HCT116 (cell line): ENCODE measurements around the gene RTN1. TPM values are rescaled to one million over a fixed set of nuclear protein-coding genes. Genes with fewer than 3 reads are reported as not detected.

Source experiments
- ATAC-seq: fragments of 200-7000 bp; cut with Tn5 transposase; 2 replicates; pipeline ENCODE4 v1.9.1; 2020; ENCODE audit warnings: mild to moderate bottlenecking, moderate library complexity
- BruUV-seq: library from RNA; stranded (reverse); fragments of 400-500 nt; replicated peaks from 2 replicates; lab custom pipeline; 2021; lab: Mats Ljungman, UMichigan
- CTCF ChIA-PET: fragments of 300-600 bp; sonication (Branson Sonifier 250); formaldehyde crosslinking; loops from one replicate; lab custom pipeline; 2021; ENCODE audit warnings: antibody characterized with exemption; lab: Charles Lee
- POLR2A ChIA-PET: fragments of 300-600, 350-600 bp; sonication (Branson Sonifier 250); formaldehyde crosslinking; loops from one replicate; lab custom pipeline; 2021; ENCODE audit warnings: antibody characterized with exemption; lab: Charles Lee
- RAD21 ChIA-PET, 2 experiments: fragments of 300-600 bp; sonication (Branson Sonifier 250); formaldehyde crosslinking; loops; one replicate each; lab custom pipeline; 2023; ENCODE audit warnings: low total read pairs in 2 of 2; ENCODE audit not compliant: uncharacterized antibody in 2 of 2, unreplicated experiment in 2 of 2, low non-redundant PET in 1 of 2; lab: Charles Lee
- DNase-seq: peaks from one replicate; pipeline ENCODE4 v3.0.0-alpha.2; 2010; ENCODE audit warnings: low read depth, low spot score
- H2AFZ ChIP-seq: fragments of 200-600 bp; shearing (Covaris generic), sonication (generic); 2 replicates; pipeline ENCODE4 v1.6.1; 2017; ENCODE audit warnings: low read depth, mixed run types, mixed read lengths, antibody characterized with exemption, low read length; ENCODE audit not compliant: poor library complexity, severe bottlenecking
- H3K27ac ChIP-seq: 2 replicates; pipeline ENCODE4 v1.5.1; 2012; ENCODE audit warnings: low read depth, low read length
- H3K27me3 ChIP-seq: fragments of 200-600 bp; sonication (generic); 2 replicates; pipeline ENCODE4 v1.6.1; 2016; ENCODE audit warnings: mixed run types, low read length, mixed read lengths; ENCODE audit not compliant: insufficient read depth
- H3K36me3 ChIP-seq, 2 experiments: fragments of 200-500 bp in 1 of 2; fragments of 200-600 bp in 1 of 2; sonication (Bioruptor generic) in 1 of 2; sonication (generic) in 1 of 2; 2 replicates each; pipeline versions ENCODE4 v1.5.1 to v1.6.1; 2014 to 2016; ENCODE audit warnings: low read length in 2 of 2, inconsistent platforms in 1 of 2, mixed read lengths in 1 of 2, mixed run types in 1 of 2; ENCODE audit not compliant: insufficient read depth in 2 of 2, control insufficient read depth in 1 of 2
- H3K4me1 ChIP-seq, 2 experiments: fragments of 200-600 bp in 1 of 2; sonication (generic) in 1 of 2; 2 replicates each; pipeline versions ENCODE4 v1.5.1 to v1.6.1; 2012 to 2017; ENCODE audit warnings: low read length in 2 of 2, inconsistent platforms in 1 of 2, mild to moderate bottlenecking in 1 of 2, mixed read lengths in 1 of 2, mixed run types in 1 of 2, moderate library complexity in 1 of 2; ENCODE audit not compliant: insufficient read depth in 2 of 2, control insufficient read depth in 1 of 2
- H3K4me2 ChIP-seq: fragments of 200-600 bp; sonication (generic); 2 replicates; pipeline ENCODE4 v1.6.1; 2017; ENCODE audit warnings: mixed run types, low read length, mixed read lengths
- H3K4me3 ChIP-seq, 2 experiments: fragments of 200-600 bp in 1 of 2; sonication (generic) in 1 of 2; replicated peaks in 1 of 2; 2 replicates each; pipeline ENCODE4 v1.5.1; 2011 to 2016; ENCODE audit warnings: low read length in 2 of 2, control low read depth in 1 of 2, low read depth in 1 of 2, mild to moderate bottlenecking in 1 of 2, mixed read lengths in 1 of 2, mixed run types in 1 of 2
- H3K79me2 ChIP-seq: fragments of 200-600 bp; sonication (generic); 2 replicates; pipeline ENCODE4 v1.6.1; 2017; ENCODE audit warnings: mild to moderate bottlenecking, mixed run types, low read length, moderate library complexity, mixed read lengths; ENCODE audit not compliant: insufficient read depth
- H3K9ac ChIP-seq: fragments of 200-600 bp; sonication (generic); 2 replicates; pipeline ENCODE4 v1.6.1; 2016; ENCODE audit warnings: low read length, mixed read lengths
- H3K9me2 ChIP-seq: fragments of 200-600 bp; sonication (generic), shearing (Covaris generic); 2 replicates; pipeline ENCODE4 v1.6.1; 2017; ENCODE audit warnings: mixed run types, mild to moderate bottlenecking, moderate library complexity; ENCODE audit not compliant: insufficient read depth
- H3K9me3 ChIP-seq, 2 experiments: fragments of 200-500 bp in 1 of 2; fragments of 200-600 bp in 1 of 2; sonication (Bioruptor generic) in 1 of 2; sonication (generic) in 1 of 2; 2 replicates each; pipeline ENCODE4 v1.6.1; 2014 to 2017; ENCODE audit warnings: low read length in 2 of 2, mixed read lengths in 2 of 2, inconsistent platforms in 1 of 2, low read depth in 1 of 2, mild to moderate bottlenecking in 1 of 2, mixed run types in 1 of 2, moderate library complexity in 1 of 2; ENCODE audit not compliant: control insufficient read depth in 1 of 2, insufficient read depth in 1 of 2
- H4K20me1 ChIP-seq: fragments of 200-600 bp; sonication (generic), shearing (Covaris generic); 2 replicates; pipeline ENCODE4 v1.6.1; 2017; ENCODE audit warnings: mixed run types, mild to moderate bottlenecking, moderate library complexity; ENCODE audit not compliant: insufficient read depth
- ATF3 ChIP-seq: IDR thresholded peaks from 2 replicates; pipeline ENCODE4 v1.6.1; 2012
- CBX3 ChIP-seq: IDR thresholded peaks from 2 replicates; pipeline ENCODE4 v1.6.1; 2012; ENCODE audit warnings: low read depth
- CEBPB ChIP-seq: IDR thresholded peaks from 2 replicates; pipeline ENCODE4 v1.6.1; 2012; ENCODE audit warnings: low read depth
- CTCF ChIP-seq, 3 experiments: fragments of 200-600 bp in 1 of 3; sonication (generic) in 1 of 3; IDR thresholded peaks in 2 of 3; conservative IDR thresholded peaks in 1 of 3; 2 replicates each; pipeline ENCODE4 v1.5.1; 2012 to 2017; ENCODE audit warnings: low read depth in 2 of 3, low read length in 2 of 3, antibody characterized with exemption in 1 of 3, borderline replicate concordance in 1 of 3, control low read depth in 1 of 3, mild to moderate bottlenecking in 1 of 3, mixed read lengths in 1 of 3, mixed run types in 1 of 3, moderate library complexity in 1 of 3; ENCODE audit not compliant: insufficient read depth in 1 of 3
- EGR1 ChIP-seq: IDR thresholded peaks from 2 replicates; pipeline ENCODE4 v1.6.1; 2012; ENCODE audit warnings: low read depth
- ELF1 ChIP-seq: IDR thresholded peaks from 2 replicates; pipeline ENCODE4 v1.6.1; 2012; ENCODE audit warnings: low read depth, borderline replicate concordance
- EZH2phosphoT487 ChIP-seq: fragments of 200-600 bp; IDR thresholded peaks from 2 replicates; pipeline ENCODE4 v1.6.1; 2018; ENCODE audit warnings: antibody characterized with exemption, borderline replicate concordance
- FOSL1 ChIP-seq: IDR thresholded peaks from 2 replicates; pipeline ENCODE4 v1.6.1; 2012; ENCODE audit warnings: low read depth
- JUND ChIP-seq: IDR thresholded peaks from 2 replicates; pipeline ENCODE4 v1.6.1; 2012
- POLR2A ChIP-seq: IDR thresholded peaks from 2 replicates; pipeline ENCODE4 v1.7.0; 2011; ENCODE audit warnings: borderline replicate concordance; ENCODE audit not compliant: insufficient read depth, insufficient read length; ENCODE audit errors: extremely low read depth
- POLR2AphosphoS5 ChIP-seq: IDR thresholded peaks from 2 replicates; pipeline ENCODE4 v1.6.1; 2011; ENCODE audit warnings: mild to moderate bottlenecking, low read depth, low read length, moderate library complexity
- RAD21 ChIP-seq: IDR thresholded peaks from 2 replicates; pipeline ENCODE4 v1.6.1; 2012; ENCODE audit warnings: low read depth, mild to moderate bottlenecking
- SIN3A ChIP-seq: IDR thresholded peaks from 2 replicates; pipeline ENCODE4 v1.6.1; 2012; ENCODE audit warnings: low read depth
- SP1 ChIP-seq: IDR thresholded peaks from 2 replicates; pipeline ENCODE4 v1.6.1; 2012; ENCODE audit warnings: low read depth
- SRF ChIP-seq: IDR thresholded peaks from 2 replicates; pipeline ENCODE4 v1.6.1; 2012; ENCODE audit warnings: low read depth
- TCF7L2 ChIP-seq: IDR thresholded peaks from 2 replicates; pipeline ENCODE4 v1.7.0; 2011; ENCODE audit warnings: borderline replicate concordance, inconsistent platforms; ENCODE audit not compliant: insufficient read depth, insufficient read length; ENCODE audit errors: extremely low read depth
- YY1 ChIP-seq: IDR thresholded peaks from 2 replicates; pipeline ENCODE4 v1.6.1; 2011; ENCODE audit warnings: low read length, low read depth, moderate library complexity, mild to moderate bottlenecking; ENCODE audit not compliant: insufficient replicate concordance; ENCODE audit errors: extremely low read depth
- ZBTB33 ChIP-seq: IDR thresholded peaks from 2 replicates; pipeline ENCODE4 v1.6.1; 2011; ENCODE audit warnings: mild to moderate bottlenecking, low read length, moderate library complexity; ENCODE audit not compliant: insufficient replicate concordance; ENCODE audit errors: extremely low read depth
- ZNF274 ChIP-seq: fragments of 200-500 bp; sonication (Bioruptor generic); IDR thresholded peaks from 2 replicates; pipeline ENCODE4 v1.6.1; 2014; ENCODE audit warnings: mild to moderate bottlenecking, low read depth, low read length, inconsistent platforms
- intact Hi-C: fragments of 100-400 bp; cut with micrococcal nuclease; formaldehyde crosslinking; loops from 2 replicates; pipeline ENCODE4 v1.10.0; 2022
- total RNA-seq: library from RNA; stranded (reverse); gene quantifications from one replicate; pipeline ENCODE4 v1.2.1, GENCODE V29; 2021; ENCODE audit not compliant: unreplicated experiment
- TF ChIP-seq, protein P1 (sequence below): IDR thresholded peaks from 2 replicates; pipeline ENCODE4 v1.6.1; 2012

Gene RTN1
- total RNA-seq, 1 experiment from 2014 or later: 0.57 TPM

- ChIA-PET CTCF (no interaction called here), POLR2A (no interaction called here), RAD21 (no interaction called here)
- Histone ChIP-seq H3K9me3 (no peaks in the 10 kb centered on the region), H4K20me1 (no peaks in the 10 kb centered on the region), H3K79me2 (no peaks in the 10 kb centered on the region), H3K36me3 (no peaks in the 10 kb centered on the region), H3K4me3 (no peak overlapping the region), H3K4me1 (no peaks in the 10 kb centered on the region), H3K9ac (no peak overlapping the region), H3K27ac (no peak overlapping the region), H3K4me2 (no peak overlapping the region), H3K9me2 (no peaks in the 10 kb centered on the region), H3K27me3 (no peaks in the 10 kb centered on the region), H2AFZ (no peak overlapping the region)
- DNase-seq (no peak), ATAC-seq (no peak)
- intact Hi-C loops: no loop called here
- no TSS peak for BruUV-seq
- TF ChIP-seq FOSL1 (no peak), CTCF (IDR thresholded peaks at IDR 0.05 in 2 of 3, conservative IDR thresholded peaks at IDR 0.05 in 1 of 3; ENCODE audit: borderline replicate concordance in 1 of 3, insufficient read depth in 1 of 3, low read depth in 2 of 3, low read length in 2 of 3) (no peak), CEBPB (no peak), JUND (no peak), YY1 (no peak), EGR1 (no peak), SIN3A (no peak), POLR2AphosphoS5 (no peak), SRF (no peak), POLR2A (no peak), ZNF274 (no peak), ELF1 (no peak), CBX3 (no peak), SP1 (no peak), TCF7L2 (no peak), EZH2phosphoT487 (no peak), ZBTB33 (no peak), RAD21 (no peak), ATF3 (no peak)
- TF ChIP-seq, protein P1, sequence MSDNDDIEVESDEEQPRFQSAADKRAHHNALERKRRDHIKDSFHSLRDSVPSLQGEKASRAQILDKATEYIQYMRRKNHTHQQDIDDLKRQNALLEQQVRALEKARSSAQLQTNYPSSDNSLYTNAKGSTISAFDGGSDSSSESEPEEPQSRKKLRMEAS: no peak
Observed at GRCh38 chr14:59664741-59665140, 205.8 kb downstream of the RTN1 start.
